Activated naive CD4-positive, alpha-beta T cell treated with anti-CD3 and anti-CD28 coated beads for 36 hours (primary cell): ENCODE measurements around the gene MCUR1. TPM values are rescaled to one million over a fixed set of nuclear protein-coding genes. Genes with fewer than 3 reads are reported as not detected.
"Not testable (repeated sequence)": the region's sequence is repeated elsewhere in the genome, so short reads cannot be mapped to it uniquely, and the experiment has no call there.

Experiments
- CTCF ChIA-PET: fragments of 350-600 bp; sonication (Branson Sonifier 250); formaldehyde crosslinking; loops from one replicate; lab custom pipeline; 2021; ENCODE audit warnings: antibody characterized with exemption; lab: Charles Lee
- DNase-seq: peaks from one replicate; pipeline ENCODE4 v3.0.0-alpha.2; 2020
- H3K27ac Mint-ChIP-seq: one replicate; pipeline ENCODE4 v1.8.0; 2021; ENCODE audit warnings: mild to moderate bottlenecking, mixed read lengths
- H3K27me3 Mint-ChIP-seq: one replicate; pipeline ENCODE4 v1.8.0; 2021; ENCODE audit warnings: low read depth, mixed read lengths
- H3K36me3 Mint-ChIP-seq: one replicate; pipeline ENCODE4 v1.8.0; 2021; ENCODE audit warnings: low read depth, mixed read lengths
- H3K4me1 Mint-ChIP-seq: one replicate; pipeline ENCODE4 v1.8.0; 2021; ENCODE audit warnings: low read depth, mixed read lengths
- H3K4me3 Mint-ChIP-seq: one replicate; pipeline ENCODE4 v1.8.0; 2021; ENCODE audit warnings: mild to moderate bottlenecking, moderate library complexity, mixed read lengths
- H3K9me3 Mint-ChIP-seq: one replicate; pipeline ENCODE4 v1.8.0; 2021; ENCODE audit warnings: mixed read lengths
- intact Hi-C: fragments of 100-400 bp; cut with micrococcal nuclease; formaldehyde crosslinking; loops from one replicate; pipeline ENCODE4 v1.15.1; 2023
- total RNA-seq, 2 experiments: library from RNA; stranded (reverse); gene quantifications; one replicate each; pipeline ENCODE4 v1.2.3, GENCODE V29; 2021

The MCUR1 gene
- total RNA-seq, 2 experiments from 2014 or later = 27.1 to 28.3 TPM

- Mint-ChIP-seq H3K27ac (no peak overlapping the region), H3K27me3 (no peaks in the 10 kb centered on the region), H3K4me1 (peaks cover 14% of the 10 kb centered on the region)
Measured at GRCh38 chr6:13796781-13797180, 17.6 kb downstream of the MCUR1 start.

GRCh38 chr6:13795041-13795750 is 19.2 kb downstream of the MCUR1 start:
- CTCF ChIA-PET = interaction anchor here (0.6 to 3.9 kb wide), 32 partner anchors 9 to 1685 kb away, joined by 3 to 27 read pairs (median 4); partner anchors contain the start of gene NOL7
- Mint-ChIP-seq H3K27me3 (no peaks in the 10 kb centered on the region), H3K9me3 (no peaks in the 10 kb centered on the region), H3K4me1 (peaks cover 14% of the 10 kb centered on the region), H3K4me3 (no peak overlapping the region), H3K36me3 (peaks cover 8% of the 10 kb centered on the region), H3K27ac (no peak overlapping the region)
- intact Hi-C loops = loop anchor here (1.0 to 2.0 kb wide), 9 partner anchors 20 to 916 kb away; partner anchors contain the start of genes MCUR1 and RANBP9
- DNase-seq = peak; percentile 97

More at GRCh38 chr6:13796781-13797180, 17.6 kb downstream of the MCUR1 start:
- DNase-seq = no peak
- Mint-ChIP-seq H3K9me3 (no peaks in the 10 kb centered on the region), H3K4me3 (no peak overlapping the region), H3K36me3 (peaks cover 9% of the 10 kb centered on the region)
- CTCF ChIA-PET = interaction anchor here (0.6 to 3.9 kb wide), 4 partner anchors 13 to 269 kb away, joined by 3 to 27 read pairs (median 4); no protein-coding TSS in a partner anchor
- intact Hi-C loops = no loop called here

- CTCF ChIA-PET = interaction anchor here (0.7 to 3.9 kb wide), 10 partner anchors 8 to 331 kb away, joined by 3 to 27 read pairs (median 6); partner anchors contain the start of gene NOL7
- Mint-ChIP-seq H3K36me3 (peaks cover 13% of the 10 kb centered on the region), H3K4me3 (no peak overlapping the region), H3K4me1 (peaks cover 19% of the 10 kb centered on the region), H3K27ac (peak overlapping the region; percentile 22), H3K27me3 (no peaks in the 10 kb centered on the region), H3K9me3 (no peaks in the 10 kb centered on the region)
- intact Hi-C loops = loop anchor here (2.0 kb wide), 3 partner anchors 21 to 115 kb away; partner anchors contain the start of genes MCUR1 and RANBP9
- DNase-seq = peak; percentile 24
Measured at GRCh38 chr6:13794184-13794583, 20.2 kb downstream of the MCUR1 start.

- Mint-ChIP-seq H3K36me3 (peaks cover 16% of the 10 kb centered on the region), H3K27me3 (no peaks in the 10 kb centered on the region), H3K9me3 (no peaks in the 10 kb centered on the region), H3K27ac (no peak overlapping the region), H3K4me3 (no peak overlapping the region), H3K4me1 (peaks cover 42% of the 10 kb centered on the region)
- no peak for DNase-seq
- intact Hi-C loops = loop anchor here (5.0 kb wide), 2 partner anchors 152 to 328 kb away; partner anchors contain the start of gene CD83
- CTCF ChIA-PET = interaction anchor here (0.5 to 1.1 kb wide), 9 partner anchors 20 to 1815 kb away, joined by 3 to 7 read pairs (median 4); partner anchors contain the start of gene NOL7
Measured at GRCh38 chr6:13789746-13790145, 24.6 kb downstream of the MCUR1 start.

- H3K4me3 Mint-ChIP-seq = no peak overlapping the region
- H3K4me1 Mint-ChIP-seq = peaks cover 34% of the 10 kb centered on the region
- CTCF ChIA-PET = interaction anchor here (0.6 to 1.1 kb wide), 3 partner anchors 25 to 437 kb away, joined by 3 read pairs; no protein-coding TSS in a partner anchor
- no peaks in the 10 kb centered on the region for H3K9me3 Mint-ChIP-seq
- H3K27ac Mint-ChIP-seq = peak overlapping the region; percentile 69
- no peaks in the 10 kb centered on the region for H3K27me3 Mint-ChIP-seq
- intact Hi-C loops = loop anchor here (5.0 kb wide), 2 partner anchors 152 to 328 kb away; partner anchors contain the start of gene CD83
- DNase-seq = no peak
- H3K36me3 Mint-ChIP-seq = peaks cover 17% of the 10 kb centered on the region
Measured at GRCh38 chr6:13788820-13789219, 25.5 kb downstream of the MCUR1 start.

GRCh38 chr6:13787137-13787536 is 27.2 kb downstream of the MCUR1 start:
- Mint-ChIP-seq H3K4me1 (peaks cover 34% of the 10 kb centered on the region), H3K27me3 (no peaks in the 10 kb centered on the region), H3K9me3 (no peaks in the 10 kb centered on the region), H3K4me3 (peak overlapping the region; percentile 14), H3K36me3 (peaks cover 17% of the 10 kb centered on the region), H3K27ac (peak overlapping the region; percentile 79)
- DNase-seq = peak; percentile 75
- CTCF ChIA-PET = interaction anchor here (1.4 to 2.9 kb wide), 3 partner anchors 24 to 259 kb away, joined by 3 to 12 read pairs (median 3); no protein-coding TSS in a partner anchor
- intact Hi-C loops = loop anchor here (1.0 to 5.0 kb wide), 9 partner anchors 24 to 432 kb away; partner anchors contain the start of genes CD83 and MCUR1

- H3K4me1 Mint-ChIP-seq, H3K36me3 Mint-ChIP-seq, intact Hi-C loops, H3K9me3 Mint-ChIP-seq, H3K27me3 Mint-ChIP-seq, DNase-seq, H3K27ac Mint-ChIP-seq, H3K4me3 Mint-ChIP-seq: not testable (repeated sequence)
- CTCF ChIA-PET = interaction anchor here (0.6 kb wide), 1 partner anchor 140 kb away, joined by 3 read pairs; no protein-coding TSS in a partner anchor
Measured at GRCh38 chr6:13780162-13780561, 34.2 kb downstream of the MCUR1 start.

GRCh38 chr6:13778028-13778427 is 36.3 kb downstream of the MCUR1 start:
- no peaks in the 10 kb centered on the region for H3K36me3 Mint-ChIP-seq
- H3K27me3 Mint-ChIP-seq = no peaks in the 10 kb centered on the region
- intact Hi-C loops = no loop called here
- no peaks in the 10 kb centered on the region for H3K4me1 Mint-ChIP-seq
- CTCF ChIA-PET = no interaction called here
- no peak overlapping the region for H3K4me3 Mint-ChIP-seq
- no peak for DNase-seq
- H3K9me3 Mint-ChIP-seq = no peaks in the 10 kb centered on the region
- no peak overlapping the region for H3K27ac Mint-ChIP-seq

GRCh38 chr6:13776602-13777001 is 37.8 kb downstream of the MCUR1 start:
- CTCF ChIA-PET = no interaction called here
- intact Hi-C loops = no loop called here

GRCh38 chr6:13775466-13775865 is 38.9 kb downstream of the MCUR1 start:
- H3K4me3 Mint-ChIP-seq, H3K9me3 Mint-ChIP-seq, CTCF ChIA-PET, intact Hi-C loops, H3K4me1 Mint-ChIP-seq, H3K27ac Mint-ChIP-seq, H3K36me3 Mint-ChIP-seq, H3K27me3 Mint-ChIP-seq, DNase-seq: not testable (repeated sequence)

More at GRCh38 chr6:13776602-13777001, 37.8 kb downstream of the MCUR1 start:
- no peaks in the 10 kb centered on the region for H3K36me3 Mint-ChIP-seq
- H3K9me3 Mint-ChIP-seq = no peaks in the 10 kb centered on the region
- DNase-seq = no peak
- H3K4me1 Mint-ChIP-seq = no peaks in the 10 kb centered on the region
- no peaks in the 10 kb centered on the region for H3K27me3 Mint-ChIP-seq
- H3K4me3 Mint-ChIP-seq = no peak overlapping the region
- no peak overlapping the region for H3K27ac Mint-ChIP-seq

GRCh38 chr6:13772358-13773030 is 41.9 kb downstream of the MCUR1 start:
- CTCF ChIA-PET, DNase-seq, intact Hi-C loops, H3K27me3 Mint-ChIP-seq, H3K4me1 Mint-ChIP-seq, H3K27ac Mint-ChIP-seq, H3K4me3 Mint-ChIP-seq, H3K9me3 Mint-ChIP-seq, H3K36me3 Mint-ChIP-seq: not testable (repeated sequence)

GRCh38 chr6:13769655-13770053 is 44.7 kb downstream of the MCUR1 start:
- H3K27me3 Mint-ChIP-seq = peaks cover 1% of the 10 kb centered on the region
- H3K4me3 Mint-ChIP-seq = no peak overlapping the region
- peak; percentile 29 for DNase-seq
- no peaks in the 10 kb centered on the region for H3K9me3 Mint-ChIP-seq
- no peak overlapping the region for H3K27ac Mint-ChIP-seq
- peaks cover 25% of the 10 kb centered on the region for H3K4me1 Mint-ChIP-seq
- intact Hi-C loops = no loop called here
- no peaks in the 10 kb centered on the region for H3K36me3 Mint-ChIP-seq
- CTCF ChIA-PET = interaction anchor here (1.3 kb wide), 1 partner anchor 20 kb away, joined by 3 read pairs; no protein-coding TSS in a partner anchor
